NCI-H1436 treated with DMSO at 0.1 percent for 48 hours (cell line): ENCODE measurements around the gene CUL4A.
"Not testable (repeated sequence)": the region's sequence is repeated elsewhere in the genome, so short reads cannot be mapped to it uniquely, and the experiment has no call there.

Experiments used
- DNase-seq: peaks from one replicate; lab custom pipeline; 2025; lab: John Stamatoyannopoulos, UW

CUL4A gene

DNA sequence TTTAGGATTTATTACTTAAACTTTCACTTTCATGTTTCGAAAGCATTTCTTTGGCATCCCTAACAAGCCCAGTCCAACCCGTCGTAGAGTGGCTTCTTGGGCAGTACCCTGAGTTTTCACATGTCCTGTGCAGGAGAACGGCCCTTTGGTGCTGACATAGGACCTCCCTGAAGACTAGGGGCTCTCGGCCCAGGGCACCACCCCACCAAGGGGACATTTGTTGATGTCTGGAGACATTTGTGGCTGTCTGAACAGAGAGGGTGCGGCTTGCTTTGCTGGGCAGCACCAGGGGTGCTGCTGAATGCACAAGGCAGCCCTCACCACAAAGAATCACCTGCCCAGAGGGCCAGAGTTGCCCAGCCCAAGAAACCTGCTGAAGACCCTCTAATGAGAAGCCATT is 30.6 kb downstream of the CUL4A start:
- no peak for DNase-seq

DNA sequence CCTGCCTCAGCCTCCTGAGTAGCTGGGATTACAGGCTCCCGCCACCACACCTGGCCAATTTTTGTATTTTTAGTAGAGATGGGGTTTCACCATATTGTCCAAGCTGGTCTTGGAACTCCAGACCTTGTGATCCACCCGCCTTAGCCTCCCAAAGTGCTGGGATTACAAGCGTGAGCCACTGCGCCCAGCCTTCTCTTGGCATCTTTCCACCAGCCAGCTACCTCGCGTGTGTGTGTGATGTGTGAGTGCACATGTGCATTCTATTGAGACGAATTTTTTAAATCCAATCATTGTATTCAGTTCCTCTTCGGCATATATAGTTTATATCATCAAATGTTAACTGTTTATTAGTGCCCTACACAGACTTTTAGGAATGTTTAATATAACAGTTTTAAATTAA is 32.2 kb downstream of the CUL4A start:
- not testable (repeated sequence) for DNase-seq

DNA sequence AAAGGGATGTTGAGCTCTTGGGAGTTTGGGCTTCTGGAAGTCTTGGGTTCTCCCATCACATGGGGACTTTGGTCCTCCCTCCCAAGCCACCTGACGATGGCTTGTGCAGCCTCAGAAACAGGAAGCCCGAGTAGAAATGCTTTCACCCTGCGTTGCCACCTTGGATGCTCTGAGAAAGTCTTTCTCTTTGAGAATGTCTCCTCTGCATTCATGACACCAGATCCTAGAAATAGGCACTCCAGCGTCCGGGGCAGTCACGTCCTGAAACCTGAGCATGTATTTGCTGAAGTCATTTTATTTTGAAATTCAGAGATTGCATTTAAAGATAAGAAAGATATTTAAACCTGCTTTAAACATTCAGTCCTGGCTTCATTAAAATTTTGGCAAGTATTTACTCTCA is 34.4 kb downstream of the CUL4A start:
- DNase-seq, result no peak

DNA sequence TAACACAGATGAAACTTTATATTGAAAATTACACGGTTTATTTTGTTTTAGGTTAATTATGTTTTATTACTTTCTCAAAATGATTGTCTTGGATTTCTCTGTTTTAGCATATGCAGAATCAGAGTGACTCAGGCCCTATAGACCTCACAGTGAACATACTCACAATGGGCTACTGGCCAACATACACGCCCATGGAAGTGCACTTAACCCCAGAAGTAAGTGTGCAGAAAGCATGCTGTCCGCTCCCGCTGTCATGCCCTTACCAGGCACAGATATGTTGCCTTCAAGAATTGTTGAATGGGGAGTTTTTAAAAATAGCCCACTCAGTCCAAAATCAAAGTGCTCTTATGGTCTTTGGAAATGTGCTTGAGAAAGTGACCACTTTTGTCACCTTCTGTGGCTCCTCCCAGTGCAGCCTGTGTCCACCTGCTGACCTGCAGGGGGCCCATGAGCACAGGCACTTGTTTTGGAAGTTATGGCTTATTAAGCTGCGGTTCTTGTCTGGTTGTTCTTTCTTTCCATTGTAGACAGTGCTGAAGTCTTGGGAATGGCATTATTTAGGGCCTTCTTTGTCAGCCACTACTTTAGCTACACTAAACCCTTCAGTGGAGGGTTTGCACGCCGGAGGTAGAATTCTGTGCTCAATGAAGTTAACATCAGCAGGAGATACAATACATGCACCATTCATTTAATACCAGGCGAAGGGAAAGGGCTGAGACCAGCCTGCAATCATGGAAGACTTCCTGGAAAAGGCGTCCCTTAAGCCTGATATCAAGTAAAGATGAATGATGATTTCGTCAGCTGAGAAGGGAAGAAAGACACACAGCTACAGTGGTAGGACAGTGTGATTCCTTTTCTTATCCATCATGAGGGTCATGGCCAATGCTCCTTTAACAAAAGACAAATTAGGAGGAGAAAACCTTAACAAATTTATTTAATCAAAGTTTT is 36.7 kb downstream of the CUL4A start:
- no peak for DNase-seq

DNA sequence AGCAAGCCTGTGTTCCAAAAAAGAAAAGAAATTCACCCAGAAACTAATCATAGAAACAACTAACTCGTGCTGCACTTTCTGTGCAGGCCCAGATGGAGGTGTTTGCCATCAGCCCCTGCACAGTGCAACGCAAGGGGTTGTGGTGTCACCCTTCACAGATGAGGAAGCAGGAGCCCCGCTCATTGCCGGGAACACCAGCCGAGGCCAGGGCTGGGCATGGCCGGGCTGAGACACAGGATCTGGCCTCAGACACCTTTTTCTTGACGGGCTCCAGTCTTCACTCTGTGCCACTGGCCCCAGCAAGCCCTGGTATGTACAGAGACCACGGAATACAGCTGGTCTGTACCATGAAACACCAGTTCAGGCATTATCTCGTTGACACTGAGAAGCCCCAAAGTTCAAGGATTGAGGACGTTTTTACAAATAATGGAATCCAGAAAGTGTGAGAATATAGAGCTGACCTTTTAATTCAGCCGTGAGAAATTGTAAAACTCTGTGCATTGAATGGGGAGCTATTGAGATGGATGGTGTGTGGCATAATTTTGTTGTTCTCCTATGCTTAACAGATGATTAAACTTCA is 43.2 kb downstream of the CUL4A start:
- no peak for DNase-seq

DNA sequence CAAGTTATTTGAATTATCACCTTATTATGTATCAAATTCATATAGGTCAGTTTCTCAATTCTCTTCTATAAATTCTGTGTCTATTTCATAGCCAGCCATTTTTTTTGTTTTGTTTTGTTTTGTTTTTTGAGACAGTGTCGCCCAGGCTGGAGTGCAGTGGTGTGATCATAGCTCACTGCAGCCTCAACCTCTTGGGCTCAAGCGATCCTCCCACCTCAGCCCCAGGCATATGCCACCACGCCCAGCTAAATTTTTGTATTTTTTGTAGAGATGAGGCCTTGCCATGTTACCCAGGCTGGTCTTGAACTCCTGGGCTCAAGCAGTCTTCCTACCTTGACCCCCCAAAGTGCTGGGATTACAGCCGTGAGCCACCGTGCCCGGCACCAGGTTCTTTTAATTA is 48.5 kb downstream of the CUL4A start:
- DNase-seq, result not testable (repeated sequence)

DNA sequence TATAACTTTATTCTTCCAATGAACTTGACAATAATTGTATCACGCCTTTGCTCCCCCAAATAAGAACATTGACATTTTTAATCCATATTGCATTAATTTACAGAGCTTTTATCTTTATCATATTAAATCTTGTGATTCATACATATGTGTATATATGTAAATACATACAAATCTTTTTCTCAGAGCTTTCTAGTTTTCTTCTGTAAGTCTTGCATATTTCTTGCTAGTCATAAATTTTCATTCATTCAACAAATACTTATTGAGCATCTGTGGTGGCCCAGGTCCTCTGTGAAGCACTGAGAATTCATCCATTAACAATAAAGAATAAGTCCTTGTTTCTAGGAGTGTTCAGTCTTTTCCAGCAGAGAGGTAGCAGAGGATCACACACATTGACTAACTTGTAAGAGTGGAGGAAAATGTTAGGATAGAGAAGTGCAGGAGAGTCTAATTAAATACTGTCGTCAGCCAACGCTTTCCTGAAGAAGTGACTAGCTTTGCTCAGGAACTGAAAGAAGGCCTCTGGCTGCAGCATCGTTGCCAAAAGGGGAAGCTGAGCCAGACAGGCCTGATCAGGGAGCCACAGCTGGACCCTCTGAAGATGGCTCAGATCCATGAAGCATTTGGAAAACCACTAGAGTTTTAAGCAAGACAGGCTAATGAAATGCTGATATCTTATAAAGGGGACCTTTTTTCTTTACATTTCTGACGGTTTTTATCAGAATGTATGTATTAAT is 49.1 kb downstream of the CUL4A start:
- no peak for DNase-seq

DNA sequence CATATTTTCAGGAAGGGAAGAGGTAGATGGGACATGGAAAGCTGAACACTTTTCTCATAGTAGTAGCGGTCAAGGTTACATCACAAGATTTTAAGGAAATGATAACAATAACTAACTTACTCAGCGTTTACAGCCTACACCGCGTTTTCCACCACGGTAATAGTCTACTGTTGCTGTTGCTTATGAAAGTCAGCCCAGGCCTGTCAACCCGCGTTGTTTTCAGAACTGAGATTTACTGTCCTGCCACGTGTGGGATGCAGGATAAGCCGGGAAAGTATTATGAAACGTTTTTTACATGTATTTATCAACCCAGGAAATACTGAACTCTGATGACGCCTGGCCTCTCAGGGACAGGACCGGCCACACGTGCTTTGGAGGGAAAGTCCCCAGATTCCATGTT is 51.6 kb downstream of the CUL4A start:
- DNase-seq, result no peak

DNA sequence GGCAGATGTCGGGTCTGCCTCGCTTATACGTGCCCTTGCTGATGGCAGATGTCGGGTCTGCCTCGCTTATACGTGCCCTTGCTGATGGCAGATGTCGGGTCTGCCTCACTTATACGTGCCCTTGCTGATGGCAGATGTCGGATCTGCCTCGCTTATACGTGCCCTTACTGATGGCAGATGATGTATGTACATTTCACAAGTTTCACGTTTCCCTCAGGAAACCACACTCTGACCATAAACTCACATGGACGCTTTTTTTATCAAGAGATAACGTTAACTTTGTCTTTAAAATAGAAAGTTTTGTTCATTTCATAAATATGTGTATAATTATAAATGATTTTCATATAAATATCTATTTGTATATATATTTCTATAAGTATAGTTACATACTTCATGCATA is 53.6 kb downstream of the CUL4A start:
- DNase-seq, result not testable (repeated sequence)

DNA sequence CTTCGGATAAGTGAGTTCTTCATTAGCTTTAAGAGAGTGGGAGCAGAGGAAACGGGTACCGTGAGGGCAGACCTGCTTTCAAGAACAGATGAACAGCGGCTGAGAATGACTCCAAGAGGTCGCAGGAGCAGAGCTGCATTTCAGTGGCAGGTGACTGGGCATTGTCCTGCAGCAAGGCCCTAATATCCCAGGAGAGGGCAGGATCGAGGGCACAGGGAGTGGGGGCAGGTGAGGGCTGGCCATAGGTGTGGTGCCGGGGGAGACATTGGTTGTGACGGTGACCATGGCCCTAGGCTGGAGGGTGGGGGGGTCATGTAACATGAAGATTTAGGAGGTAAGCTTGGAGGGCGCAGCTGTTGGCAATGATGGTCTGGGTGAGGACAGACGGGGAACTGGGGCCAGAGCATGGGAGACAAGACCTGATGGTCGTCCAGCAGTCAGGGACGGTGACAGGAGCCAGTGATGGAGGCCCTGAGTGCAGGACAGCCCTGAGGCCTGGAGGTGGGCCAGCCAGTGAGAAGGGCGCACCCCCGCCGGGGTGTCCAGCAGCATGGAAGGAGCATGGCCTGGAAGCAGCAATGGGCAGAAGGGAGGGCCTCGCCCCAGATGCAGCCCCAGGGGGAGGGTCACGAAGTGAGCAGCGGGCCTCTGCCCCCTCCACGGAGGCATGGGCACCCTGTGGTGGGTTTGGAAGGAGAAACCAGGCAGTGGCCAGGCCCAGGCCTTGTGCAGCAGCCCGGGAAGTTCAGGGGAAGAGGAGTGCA is 58.4 kb downstream of the CUL4A start:
- DNase-seq, result no peak

DNA sequence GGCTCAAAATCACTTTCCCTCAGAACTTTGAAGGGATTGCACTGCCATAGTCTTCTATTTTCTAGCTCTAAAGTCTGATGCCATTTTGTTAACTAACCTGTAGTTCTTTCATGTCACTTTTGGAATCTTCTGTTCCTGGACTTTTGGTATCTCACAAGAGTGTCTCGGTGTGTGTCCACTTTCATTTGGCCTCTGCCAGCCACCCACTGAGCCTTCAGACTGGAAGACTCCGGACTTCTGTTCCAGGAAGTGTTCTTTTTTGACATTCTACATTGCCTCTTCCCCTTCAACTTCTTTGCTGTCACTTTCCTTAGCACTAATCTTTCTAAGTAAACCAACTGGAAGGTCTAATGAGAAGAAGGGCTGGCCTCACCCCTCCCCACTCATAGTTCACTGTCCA is 62.6 kb downstream of the CUL4A start:
- DNase-seq, result no peak

DNA sequence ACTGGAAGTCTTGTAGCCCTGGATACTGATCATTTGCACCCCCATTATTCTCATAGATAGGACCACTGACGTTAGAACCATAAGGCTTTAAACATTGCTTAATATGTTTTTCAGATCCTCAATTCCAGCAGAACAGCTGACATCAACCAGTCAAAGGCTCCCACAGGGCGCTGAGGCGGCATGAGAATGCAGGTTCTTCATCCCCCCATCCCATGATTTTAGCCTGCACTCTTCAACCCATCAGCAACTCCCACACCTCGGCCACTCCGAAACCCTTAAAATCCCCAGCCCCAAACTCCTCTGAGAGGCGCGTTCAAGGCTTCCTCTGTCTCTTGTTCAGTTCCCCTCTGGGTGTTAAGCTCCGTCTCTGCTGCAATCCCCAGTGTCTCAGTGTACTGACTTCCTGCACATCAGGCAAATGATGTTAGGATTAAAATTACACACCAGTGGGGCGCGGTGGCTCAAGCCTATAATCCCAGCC is 63.3 kb downstream of the CUL4A start:
- no peak for DNase-seq

DNA sequence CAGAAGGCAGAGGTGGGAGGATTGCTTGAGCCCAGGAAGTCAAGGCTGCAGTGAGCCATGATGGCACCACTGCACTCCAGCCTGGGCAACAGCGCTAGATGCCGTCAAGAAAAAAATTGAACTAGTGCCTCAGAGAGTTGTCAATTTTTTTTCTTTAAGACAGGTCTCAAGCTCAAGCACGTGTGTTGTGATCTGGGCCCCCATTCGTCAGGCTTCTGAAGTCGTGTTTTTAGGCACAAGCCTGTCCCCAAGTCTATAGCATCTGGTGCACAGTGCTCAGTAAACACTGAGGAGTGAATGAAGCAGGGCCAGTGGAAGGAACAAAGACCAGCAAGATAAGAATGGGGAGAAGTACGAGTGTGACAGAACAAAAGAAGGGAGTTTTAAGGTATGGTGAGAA is 63.9 kb downstream of the CUL4A start:
- DNase-seq, result no peak

DNA sequence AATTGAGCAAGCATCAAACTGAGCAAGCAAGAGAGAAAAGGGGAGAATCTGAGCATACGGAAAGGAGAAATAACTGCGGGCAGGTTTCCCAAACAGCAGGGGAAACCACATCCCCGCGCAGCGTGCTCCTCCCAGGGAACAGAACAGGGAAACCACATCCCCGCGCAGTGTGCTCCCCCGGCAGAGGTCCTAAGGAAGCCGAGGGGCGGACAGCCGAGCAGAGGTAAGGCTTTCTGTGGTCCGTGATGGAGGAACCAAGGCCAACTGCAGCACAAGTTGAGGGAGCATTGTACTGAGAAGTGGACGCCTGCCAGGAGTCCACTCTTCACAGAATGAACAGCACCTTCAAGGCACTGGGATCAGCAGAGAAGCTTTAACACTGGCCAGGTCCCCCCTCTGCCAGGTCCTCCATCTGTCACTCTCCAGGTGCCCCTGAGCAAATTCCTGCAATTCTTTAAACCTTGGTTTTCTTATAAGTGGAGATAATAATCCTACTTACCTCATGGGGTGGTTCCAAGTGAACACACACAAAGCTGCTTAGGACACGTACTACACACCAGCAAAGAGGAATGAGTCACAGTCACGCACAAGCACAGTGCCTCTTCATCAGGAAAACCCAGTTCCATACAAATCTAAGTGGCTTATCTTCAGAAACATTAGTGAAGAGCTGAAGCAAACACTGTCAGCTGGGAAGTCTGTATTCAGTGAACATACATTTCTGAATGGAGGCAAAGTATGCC is 64.6 kb downstream of the CUL4A start:
- no peak for DNase-seq

DNA sequence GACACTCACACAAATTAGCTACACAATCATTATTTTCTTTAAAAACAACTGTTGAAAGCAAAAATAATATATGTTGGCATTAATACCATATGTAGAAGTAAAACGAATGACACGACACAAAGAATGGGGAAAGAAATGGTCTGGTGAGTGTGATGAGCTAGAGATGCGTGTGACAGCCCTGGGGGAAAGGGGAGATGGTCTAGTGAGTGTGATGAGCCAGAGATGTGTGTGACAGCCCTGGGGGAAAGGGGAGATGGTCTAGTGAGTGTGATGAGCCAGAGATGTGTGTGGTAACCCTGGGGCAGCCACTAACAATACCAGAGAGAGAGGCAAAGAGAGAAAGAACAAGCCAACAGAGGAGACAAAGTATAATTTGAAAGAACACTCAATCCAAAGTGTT is 65.3 kb downstream of the CUL4A start:
- no peak for DNase-seq

DNA sequence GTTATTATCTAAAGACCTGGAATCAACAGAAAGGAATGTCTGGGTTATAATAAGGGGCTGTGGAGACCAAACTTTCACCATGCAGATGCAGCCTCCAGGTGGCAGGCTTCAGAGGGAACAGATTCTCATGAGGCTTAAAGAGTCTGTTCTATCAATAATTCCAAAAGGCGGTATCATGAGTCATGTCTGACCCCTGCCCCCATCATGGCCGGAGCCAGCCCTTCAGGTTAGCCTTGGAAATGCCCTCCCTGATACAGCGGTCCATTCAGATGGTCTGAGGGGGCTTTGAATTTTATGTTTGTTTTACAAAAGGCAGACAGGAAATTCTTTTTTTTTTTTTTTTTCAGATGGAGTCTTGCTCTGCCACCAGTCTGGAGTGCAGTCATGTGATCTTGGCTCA is 66.0 kb downstream of the CUL4A start:
- DNase-seq, result no peak

DNA sequence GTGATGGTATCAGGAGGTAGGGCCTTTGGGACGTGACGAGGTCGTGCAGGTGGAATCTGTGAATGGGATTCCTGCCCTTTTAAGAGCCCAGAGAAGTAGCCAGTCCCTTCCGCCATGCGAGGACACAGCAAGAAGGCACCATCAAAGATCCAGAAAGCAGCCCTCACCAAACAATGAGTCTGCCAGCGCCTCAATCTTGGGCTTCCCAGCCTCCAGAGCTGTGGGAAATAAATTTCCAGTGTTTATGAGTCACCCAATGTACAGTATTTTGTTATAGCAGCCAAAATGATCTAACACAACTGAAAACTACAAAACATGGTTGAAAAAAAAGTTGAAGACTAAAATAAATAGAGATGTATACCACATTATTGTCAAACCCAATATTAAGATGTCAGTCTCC is 70.7 kb downstream of the CUL4A start:
- DNase-seq, result no peak

DNA sequence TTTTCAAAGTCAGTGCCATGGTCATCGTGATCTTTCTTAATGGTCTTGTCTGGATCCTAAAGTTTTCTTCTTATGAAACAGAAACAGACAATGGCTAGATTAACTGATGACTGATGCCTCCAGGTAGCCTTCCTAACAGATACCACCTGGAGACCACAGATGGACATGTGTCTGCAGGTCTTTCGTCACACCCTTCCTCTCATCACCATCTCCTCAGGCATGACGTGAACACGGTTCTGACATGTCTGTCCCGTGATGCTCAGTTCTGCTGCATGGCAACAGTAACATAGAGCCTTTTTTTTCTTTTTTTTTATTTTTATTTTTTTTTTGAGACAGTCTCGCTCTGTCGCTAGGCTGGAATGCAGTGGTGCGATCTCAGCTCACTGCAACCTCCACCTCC is 74.5 kb downstream of the CUL4A start:
- no peak for DNase-seq

DNA sequence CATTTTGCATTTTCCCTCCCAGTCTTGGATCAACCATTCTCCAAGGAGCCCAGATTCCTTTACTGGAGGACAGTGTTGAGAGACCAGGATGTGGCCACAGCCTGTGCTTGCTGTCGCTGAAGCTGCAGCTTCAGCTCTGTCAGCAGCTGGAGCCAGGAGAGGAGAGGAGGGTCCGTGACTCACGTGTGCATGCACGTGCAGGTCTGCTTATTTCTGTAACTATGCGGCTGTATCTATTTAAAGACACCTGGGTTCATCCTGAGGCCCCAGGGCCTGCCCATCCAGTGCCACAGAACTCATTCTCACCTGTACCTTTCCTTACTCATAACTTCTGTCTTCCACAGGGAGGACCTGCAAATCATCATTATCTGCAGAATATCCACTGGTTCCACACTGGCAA is 79.5 kb downstream of the CUL4A start:
- no peak for DNase-seq

DNA sequence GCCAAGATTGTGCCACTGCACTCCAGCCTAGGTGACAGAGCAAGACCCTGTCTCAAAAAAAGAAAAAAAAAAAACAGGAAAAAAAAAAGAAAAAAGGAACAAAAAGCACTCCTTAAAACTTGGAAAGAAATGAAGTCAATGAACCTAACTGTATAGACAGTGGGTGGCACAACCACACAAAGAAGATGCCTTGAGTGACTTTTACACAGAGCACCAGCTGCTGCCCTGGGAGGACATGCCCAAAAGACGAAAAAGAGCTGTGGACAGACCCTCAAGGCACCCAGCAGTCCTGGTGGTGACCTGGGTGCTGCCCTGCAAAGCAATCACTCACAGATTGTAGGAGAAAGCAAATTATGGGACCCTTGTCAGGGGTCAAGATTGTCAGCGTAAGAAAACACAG is 81.7 kb downstream of the CUL4A start:
- DNase-seq, result no peak
